HG03575 (cell line): Measurements from ENCODE around the gene ZNF334.

Experiments
- ATAC-seq: cut with Tn5 transposase; IDR thresholded peaks from one replicate; pipeline ENCODE4 v1.9.1; 2021; ENCODE audit not compliant: unreplicated experiment, insufficient number of reproducible peaks, low FRiP score; ENCODE audit errors: extremely low read depth

Gene ZNF334

DNA sequence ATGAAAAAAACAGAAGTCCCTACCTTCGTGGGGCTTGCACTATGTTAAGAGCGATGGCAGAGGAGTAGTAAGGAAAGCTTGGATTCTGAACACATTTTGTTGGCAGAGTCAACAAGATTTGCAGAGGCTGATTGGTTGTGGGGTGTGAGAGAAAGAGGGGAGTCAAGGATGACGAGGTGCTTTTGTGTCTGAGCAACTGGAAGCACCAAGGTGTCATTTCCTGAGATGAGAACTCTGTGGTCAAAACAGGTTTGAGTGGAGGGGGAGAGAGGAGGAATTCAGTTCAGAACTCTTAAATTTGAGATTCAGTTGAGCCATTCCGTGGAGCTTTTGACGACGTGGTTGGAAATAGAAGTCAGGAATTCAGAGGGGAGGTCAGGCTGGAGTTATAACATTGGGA, 33.6 kb upstream of the ZNF334 start:
- ATAC-seq, result no peak

DNA sequence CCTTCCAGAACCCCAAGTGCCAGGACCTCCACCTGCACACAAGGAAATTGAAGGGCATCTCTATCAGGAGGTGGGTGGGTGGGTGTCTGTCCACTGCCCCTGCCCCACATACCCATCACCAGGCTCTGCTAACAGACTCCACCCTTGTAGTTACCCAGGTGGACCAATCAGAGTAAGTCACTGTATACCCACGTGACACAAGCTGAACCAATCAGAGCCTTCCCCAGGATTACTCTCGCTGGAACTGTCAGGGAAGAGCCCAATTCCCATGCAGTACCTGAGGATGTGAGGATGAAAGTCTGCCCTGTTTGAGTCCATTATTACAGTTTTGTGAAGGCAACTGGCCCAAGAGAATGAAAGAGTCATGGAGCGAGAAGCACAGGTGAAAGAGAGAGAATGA, 32.9 kb upstream of the ZNF334 start:
- no peak for ATAC-seq

DNA sequence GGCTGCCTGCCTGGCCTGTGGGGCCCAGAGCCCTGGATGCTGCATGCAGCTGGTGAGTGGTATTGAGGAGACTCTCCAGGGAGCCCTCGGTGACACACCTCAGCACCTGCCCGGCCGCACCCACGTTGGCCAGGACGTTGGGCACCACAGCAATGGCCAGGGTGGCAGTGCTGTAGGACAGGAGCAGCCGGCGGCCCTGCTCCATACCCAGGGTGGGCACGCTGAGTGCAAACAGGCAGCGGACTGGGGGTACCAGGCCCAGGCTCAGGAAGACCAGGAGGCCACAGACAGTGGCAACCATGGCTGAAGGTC, 32.4 kb upstream of the ZNF334 start:
- no peak for ATAC-seq

DNA sequence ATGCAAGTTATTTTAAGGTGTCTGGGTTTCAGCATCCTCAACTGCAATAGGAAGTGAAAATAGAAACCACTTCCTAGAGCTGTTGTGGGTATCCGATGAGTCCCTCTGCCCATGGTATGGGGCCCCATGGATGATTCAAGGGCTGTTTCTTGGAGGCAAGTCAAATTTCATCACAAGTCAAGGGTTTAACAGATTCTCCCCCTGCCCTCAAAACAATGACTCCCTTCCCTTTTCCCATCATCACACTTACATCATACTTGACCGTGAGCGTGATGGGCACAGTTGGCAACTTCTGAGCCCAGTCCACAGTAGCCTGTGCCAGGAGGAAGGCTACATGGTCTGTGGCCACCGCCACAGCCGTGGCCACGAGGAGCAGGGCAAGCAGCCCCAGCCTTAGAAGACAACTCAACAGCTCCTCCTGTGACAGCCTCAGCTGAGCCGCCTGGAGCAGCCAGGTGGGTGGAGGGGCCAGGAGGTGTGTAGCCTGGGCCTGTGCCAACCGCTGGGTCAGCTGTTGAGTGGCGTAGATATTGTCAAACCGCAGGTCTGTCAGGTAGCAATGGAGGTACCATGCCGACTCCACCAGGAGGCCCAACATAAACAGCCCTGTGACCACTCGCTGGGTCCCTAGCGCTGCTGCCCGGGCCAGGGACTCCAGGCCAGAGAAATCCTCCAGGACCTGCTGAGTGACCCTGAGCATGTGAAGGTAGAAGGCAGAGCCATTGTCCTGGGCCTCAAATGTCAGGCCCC, 31.9 kb upstream of the ZNF334 start:
- ATAC-seq, result no peak

DNA sequence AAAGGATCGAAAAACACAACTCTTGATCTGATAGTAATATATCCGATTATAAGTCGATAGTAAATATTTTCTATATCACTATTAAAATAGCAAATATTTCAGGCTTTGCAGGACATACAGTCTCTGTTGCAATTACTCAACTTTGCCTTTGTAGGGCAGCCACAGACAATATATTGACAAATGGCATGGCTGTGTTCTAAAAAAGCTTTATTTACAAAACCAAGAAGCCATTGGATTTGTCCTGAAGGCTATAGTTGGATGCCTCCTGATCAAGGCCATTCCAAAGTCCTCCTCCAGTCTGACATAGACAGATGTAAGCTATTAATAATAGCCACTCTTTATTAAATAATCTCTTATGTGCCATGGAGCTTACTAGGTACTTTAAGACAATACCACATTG, 31.2 kb upstream of the ZNF334 start:
- no peak for ATAC-seq

DNA sequence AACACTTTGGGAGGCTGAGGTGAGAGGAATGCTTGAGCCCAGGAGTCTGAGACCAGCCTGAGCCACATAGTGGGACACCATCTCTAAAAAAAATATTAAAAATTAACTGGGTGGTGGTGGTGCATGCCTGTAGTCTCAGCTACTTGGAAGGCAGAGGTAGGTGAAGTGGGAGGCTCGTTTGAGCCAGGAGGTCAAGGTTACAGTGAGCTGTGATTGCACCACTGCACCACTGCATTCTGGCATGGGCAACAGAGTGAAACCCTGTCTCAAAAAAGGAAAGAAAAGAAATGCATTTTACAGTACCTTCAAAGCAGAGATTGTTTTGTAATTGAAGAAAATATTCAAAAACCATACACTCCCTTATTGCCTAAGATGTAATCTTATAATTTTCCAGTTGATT, 30.6 kb upstream of the ZNF334 start:
- no peak for ATAC-seq

DNA sequence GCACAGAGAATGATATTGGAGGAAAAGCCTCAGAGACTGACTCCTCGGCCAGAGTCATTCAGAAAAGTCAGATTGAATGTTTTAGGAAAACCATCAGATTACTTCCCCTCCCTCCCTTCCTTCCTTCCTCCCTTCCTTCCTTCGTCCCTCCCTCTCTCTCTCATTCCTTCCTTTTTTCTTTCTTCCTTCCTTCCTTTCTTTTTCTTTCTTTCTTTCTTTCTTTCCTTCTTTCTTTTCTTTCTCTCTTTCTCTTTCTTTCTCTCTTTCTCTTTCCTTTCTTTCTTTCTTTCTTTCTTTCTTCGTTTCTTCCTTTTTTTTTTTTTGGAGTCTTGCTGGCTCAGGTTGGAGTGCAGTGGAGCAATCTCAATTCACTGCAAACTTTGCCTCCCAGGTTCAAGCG, 29.7 kb upstream of the ZNF334 start:
- ATAC-seq, result no peak

DNA sequence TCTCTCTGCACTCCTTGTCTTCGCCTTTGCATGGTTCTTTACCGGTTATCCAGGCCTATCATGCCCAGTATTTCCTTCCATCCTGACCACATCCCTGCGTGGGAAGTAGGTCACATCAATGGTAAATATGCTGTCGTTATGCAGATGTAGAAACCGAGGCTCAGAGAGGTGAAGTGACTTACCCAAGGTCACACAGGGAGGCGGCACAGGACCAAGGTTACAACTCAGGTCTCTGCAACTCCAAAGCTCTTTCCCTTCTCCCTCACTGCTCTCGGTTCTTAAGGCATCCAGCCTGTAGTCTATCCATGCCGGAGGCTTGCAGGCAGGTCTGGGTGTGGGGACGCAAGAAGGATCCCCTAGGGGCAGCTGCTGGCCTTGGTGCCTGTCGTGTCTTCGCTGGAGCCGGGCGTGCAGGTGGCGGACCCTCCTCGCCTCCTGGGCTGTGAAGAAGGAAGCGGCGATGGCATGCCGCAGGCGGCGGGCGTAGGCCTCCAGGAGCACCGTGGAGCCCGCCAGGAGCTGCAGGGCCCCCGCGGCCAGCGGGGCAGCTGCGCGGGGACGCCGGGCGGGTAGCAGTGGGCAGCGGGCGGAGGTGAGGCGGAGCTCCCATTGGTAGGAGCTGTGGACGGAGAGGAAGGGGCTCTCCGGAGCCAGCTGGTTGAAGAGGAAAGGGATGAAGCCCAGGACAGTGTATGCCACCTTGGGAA, 28.0 kb upstream of the ZNF334 start:
- no peak for ATAC-seq

DNA sequence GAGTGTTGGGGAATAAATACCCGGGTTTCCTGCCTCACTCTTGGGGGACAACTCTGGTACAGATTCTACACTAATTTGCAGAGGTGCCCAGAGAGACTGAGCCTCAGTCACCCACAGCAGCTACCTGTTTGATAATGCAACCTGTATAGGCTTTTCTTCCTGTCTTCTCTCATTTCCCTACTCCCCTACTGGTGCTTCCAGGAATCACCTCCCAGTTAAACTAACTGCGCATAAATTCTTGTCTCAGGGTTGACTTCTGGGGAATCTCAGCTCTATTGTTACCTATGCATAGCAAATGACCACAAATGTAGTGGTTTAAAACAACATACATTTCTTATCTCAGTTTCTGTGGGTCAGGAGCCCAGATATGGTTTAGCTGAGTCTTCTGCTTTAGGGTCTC, 25.8 kb upstream of the ZNF334 start:
- ATAC-seq, result no peak

DNA sequence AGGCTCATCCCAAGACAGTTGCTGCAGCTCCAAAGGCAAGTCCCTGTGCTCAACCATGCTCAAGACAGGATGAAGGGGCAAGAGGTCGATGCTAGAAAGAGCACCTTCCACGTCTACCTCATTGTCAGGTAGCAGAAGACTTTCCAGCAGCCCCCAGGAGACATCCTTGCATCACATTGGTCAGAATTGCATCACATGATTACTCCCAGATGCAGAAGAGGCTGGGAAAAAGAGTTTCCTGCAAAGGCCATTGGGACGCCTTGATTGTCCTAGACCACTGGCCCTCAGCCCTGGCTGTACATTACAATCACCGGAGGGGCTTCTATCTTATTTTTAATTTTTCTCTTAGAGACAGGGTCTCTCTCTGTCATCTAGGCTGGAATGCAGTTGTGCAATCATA, 17.3 kb upstream of the ZNF334 start:
- ATAC-seq, result no peak

DNA sequence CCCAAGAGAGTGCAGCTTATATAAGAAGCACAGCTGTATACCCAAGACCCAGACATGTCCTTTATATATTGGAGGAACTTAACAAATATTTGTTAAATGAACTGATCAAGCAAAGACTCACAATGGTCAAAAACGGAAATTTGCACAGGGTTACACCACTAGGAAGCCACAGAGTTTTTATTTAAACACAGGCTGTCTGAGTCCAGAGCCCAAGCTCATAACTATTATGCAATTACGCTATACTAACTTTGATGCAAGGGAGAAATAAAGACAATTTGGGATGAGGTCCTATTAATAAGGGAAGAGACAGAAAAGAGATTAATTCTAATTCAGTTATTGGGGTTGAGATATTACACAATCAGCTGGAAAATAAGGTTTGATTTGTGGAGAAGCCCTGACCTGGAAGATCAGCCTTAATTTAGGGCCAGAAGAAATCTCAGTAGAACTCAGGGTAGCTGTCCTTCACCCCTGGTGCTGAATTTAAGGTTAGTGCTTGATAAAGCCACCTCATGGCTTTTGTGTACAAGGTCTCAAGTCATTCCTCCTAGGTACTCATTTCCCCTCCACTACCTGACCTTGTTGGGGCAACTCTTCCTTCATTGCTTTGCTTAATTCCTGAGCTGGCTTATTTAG, 10.5 kb upstream of the ZNF334 start:
- no peak for ATAC-seq

DNA sequence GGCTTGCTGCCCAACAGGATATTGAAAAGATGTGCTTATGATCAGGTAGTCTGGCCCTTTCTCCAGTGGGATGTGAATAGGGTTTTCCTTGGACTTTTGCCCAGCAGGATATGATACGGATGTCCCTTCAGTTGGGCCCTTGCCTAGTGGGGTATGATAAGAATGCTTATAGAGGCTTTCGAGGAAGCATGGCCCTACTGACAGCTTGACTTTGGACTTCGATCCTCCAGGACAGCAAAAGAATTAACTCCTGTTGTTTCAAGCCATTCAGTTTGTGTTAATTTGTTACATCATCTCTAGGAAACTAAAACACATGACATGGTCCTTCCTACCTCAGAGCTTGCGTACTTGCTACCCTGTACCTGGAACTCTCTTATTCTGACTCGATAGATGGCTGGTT, 9.7 kb upstream of the ZNF334 start:
- no peak for ATAC-seq

DNA sequence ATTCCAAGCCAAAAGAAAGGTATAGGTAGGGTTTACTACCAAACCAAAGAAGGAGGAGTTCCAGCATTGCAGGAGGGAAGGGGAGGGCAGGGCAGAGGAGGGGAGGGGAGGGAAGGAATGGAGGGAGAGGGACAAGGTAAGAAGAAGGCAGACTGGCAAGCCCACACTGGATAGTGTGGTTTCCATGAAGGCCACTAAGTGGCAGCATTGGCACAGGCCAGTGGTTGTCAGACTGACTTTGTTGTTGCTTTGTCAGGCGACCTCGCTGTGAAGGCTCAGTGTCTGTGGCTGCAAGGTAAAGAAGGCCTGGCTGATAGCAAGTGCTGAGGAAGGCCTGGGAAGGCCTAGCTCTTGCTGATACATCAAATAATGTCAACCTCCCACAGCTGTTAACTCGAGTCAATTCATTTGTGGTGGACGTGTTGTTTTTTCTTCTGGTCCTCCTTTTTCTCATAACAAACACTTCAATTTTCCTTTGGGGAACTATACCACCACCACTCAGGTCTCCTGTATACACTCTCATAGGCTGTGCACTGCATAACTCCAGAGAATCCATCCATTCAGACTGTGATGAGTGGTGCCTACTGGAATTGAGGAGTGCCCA, 7.7 kb upstream of the ZNF334 start:
- ATAC-seq, result no peak

DNA sequence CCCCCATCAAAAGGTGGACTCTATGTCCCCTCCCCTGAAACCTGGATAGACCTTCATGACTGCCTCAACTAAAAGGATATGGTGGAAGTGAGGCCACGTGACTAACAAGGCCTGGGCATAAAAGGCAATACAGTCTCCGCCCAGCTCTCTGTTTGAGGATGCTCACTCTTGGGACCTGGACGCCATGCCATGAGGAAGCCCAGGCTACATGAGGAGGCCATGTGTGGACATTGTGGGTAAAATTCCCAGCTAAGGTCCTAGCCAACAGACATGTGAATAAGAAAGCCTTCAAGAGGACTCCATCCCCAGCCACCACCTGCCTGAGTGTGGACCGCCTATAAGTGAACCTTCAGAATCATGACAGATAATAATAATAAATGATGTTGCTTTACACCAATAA, 7.2 kb upstream of the ZNF334 start:
- no peak for ATAC-seq

DNA sequence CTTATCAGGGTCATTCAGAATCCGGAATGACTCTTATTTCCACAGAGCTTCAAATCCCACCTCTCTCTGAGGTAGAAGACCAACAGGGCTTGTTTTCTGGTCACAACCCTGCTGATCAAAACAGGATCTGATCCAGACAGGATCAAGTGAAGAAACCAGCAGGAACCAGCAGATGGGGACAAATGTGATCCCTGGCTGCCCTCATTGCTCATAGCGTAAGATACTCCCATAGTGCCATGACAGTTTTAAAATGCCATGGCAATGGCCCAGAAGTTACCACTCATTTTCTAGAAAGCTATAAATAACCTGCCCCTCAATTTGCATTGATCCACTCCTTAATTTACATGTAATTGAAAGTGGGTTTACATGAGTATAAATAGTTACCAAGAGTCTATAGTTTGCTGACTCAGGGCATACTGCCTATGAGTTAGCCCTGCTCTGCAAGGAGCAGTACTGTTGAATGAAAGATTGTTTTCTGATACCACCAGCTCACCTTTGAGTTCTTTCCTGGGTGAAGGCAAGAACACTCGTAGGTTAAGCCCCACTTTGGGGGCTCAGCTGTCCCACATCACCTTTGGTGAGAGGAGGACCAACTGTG, 6.2 kb upstream of the ZNF334 start:
- no peak for ATAC-seq

DNA sequence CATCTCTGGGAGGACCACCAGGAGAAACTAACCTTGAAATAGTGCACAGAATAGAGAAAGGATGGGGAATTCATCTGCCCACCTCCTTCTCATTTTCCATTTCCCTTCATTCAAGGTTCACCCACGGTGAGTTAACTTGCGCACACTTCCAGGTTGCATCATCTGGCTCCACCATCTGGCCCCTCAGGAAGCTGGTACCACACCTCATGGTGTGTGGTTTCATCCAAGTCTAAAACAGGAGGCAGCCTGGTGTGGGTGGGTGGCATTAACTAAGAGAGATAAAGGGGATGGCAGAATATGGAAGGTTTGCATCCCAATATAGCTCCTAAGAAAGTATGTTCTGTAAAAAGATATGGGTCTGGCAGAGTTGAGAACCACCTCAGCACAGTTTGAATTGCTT, 3.8 kb downstream of the ZNF334 start:
- no peak for ATAC-seq

DNA sequence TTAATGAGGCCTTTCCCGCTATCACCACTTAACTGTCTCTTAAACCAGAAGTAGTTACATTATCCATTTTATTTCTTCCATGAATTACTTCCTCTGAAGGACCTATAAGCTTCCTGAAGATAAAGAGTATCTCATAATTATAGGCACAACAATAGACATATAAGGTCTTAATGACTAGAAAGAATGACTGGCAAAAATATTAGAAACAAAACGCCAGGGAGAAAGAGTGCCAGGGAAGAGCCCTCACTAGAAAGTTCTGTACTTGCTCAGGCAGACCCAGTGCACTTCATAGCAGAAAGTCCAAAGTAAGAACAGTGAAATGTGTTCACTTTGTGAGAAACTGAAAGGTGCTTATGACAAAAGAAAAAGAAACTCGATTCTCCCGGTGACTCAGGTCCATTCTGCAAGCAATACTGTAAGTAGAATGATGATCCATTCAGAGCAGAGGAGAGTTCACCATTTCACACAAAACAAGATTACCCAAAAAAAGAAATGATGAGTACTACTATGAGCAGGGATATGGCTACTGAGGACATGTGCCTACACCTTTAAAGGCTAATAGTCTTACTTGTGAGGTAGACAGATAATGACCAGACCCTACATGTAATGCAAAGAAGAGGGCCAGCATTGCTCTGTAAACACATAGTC, 5.5 kb downstream of the ZNF334 start:
- ATAC-seq, result no peak

DNA sequence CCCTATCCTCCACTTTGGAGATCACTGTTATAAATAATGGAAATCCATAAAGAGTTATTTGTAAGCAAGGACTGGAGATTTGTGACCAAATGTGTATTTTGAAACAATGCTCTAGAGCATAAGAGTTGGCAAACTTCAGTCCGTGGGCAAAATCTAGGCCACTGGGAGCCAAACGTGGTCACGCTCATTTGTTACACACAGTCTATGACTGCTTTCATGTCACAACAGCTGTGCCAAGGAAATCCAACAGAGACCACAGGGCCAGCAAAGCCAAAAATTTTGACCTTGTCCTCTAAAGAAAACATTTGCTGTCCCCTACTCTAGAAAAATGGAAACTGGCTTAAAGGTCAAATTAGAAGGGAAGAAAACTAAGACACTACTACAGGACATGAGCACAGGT, 7.9 kb downstream of the ZNF334 start:
- no peak for ATAC-seq

DNA sequence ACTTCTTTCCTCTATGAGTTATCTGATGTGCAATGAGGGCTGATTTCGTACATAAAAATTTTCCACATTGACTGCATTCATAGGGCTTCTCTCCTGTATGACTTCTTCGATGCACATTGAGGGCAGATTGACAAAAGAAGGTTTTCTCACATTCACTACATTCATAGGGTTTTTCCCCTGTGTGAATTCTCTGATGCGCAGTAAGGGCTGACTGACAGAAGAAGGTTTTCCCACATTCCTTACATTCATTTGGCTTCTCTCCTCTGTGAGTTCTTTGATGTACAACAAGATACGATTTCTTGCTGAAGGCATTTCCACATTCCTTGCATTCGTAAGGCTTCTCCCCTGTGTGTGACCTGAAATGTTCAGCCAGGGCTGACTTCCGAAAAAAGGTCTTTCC, 11.4 kb downstream of the ZNF334 start:
- no peak for ATAC-seq
